ENCODE results near the gene AGMO.

The AGMO gene

DNA sequence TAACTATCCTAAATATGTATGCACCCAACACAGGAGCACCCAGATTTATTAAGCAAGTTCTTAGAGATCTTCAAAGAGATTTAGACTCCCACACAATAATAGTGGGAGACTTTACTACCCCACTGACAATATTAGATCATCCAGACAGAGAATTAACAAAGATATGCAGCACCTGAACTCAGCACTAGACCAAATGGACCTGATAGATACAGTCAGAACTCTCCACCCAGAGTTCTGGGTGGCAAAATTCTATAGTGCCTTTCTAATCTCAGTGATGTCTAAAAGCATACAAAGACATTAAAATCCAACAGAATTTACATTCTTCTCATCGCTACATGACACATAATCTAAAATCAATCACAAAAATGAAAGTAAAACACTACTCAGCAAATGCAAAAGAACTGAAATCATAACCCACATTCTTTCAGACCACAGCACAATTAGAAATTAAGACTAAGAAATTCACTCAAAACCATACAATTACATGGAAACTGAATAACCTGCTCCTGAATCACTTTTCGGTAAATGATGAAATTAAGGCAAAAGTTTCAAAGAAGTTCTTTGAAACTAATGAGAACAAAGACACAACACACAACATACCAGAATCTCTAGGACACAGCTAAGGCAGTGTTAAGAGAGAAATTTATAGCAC, 183.2 kb downstream of the AGMO start:
- Histone ChIP-seq H3K79me2 (ENCODE audit: insufficient read depth, low read depth) (no peaks in the 10 kb centered on the region), H3K9ac (no peak overlapping the region), H3K4me2 (no peak overlapping the region), H3K4me3 (IDR thresholded peaks at IDR 0.05; ENCODE audit: insufficient read depth, low read depth, low read length) (no peak overlapping the region), H3K36me3 (ENCODE audit: insufficient read depth) (no peaks in the 10 kb centered on the region), H3K4me1 (ENCODE audit: low read depth, poor library complexity, severe bottlenecking) (no peaks in the 10 kb centered on the region), H4K20me1 (ENCODE audit: insufficient read depth) (no peaks in the 10 kb centered on the region), H2AFZ (ENCODE audit: low read depth) (no peak overlapping the region), H3K27me3 (ENCODE audit: insufficient read depth, low read depth) (no peaks in the 10 kb centered on the region), H3K27ac (no peak overlapping the region)
- no peak for TF ChIP-seq CTCF (conservative IDR thresholded peaks at IDR 0.05; ENCODE audit: low read depth, low read length)

- Histone ChIP-seq H3K4me1 (ENCODE audit: low read depth, poor library complexity, severe bottlenecking) (no peaks in the 10 kb centered on the region), H2AFZ (ENCODE audit: low read depth) (no peak overlapping the region), H3K36me3 (ENCODE audit: insufficient read depth) (no peaks in the 10 kb centered on the region), H3K27me3 (ENCODE audit: insufficient read depth, low read depth) (no peaks in the 10 kb centered on the region), H3K4me3 (IDR thresholded peaks at IDR 0.05; ENCODE audit: insufficient read depth, low read depth, low read length) (no peak overlapping the region), H3K27ac (no peak overlapping the region), H3K9ac (no peak overlapping the region), H4K20me1 (ENCODE audit: insufficient read depth) (no peaks in the 10 kb centered on the region), H3K4me2 (no peak overlapping the region), H3K79me2 (ENCODE audit: insufficient read depth, low read depth) (no peaks in the 10 kb centered on the region)
- TF ChIP-seq CTCF (conservative IDR thresholded peaks at IDR 0.05; ENCODE audit: low read depth, low read length): no peak
These were observed 185.2 kb downstream of the AGMO start for GRCh38 chr7:15376600-15376999.

- no peak overlapping the region for H3K4me3 ChIP-seq (IDR thresholded peaks at IDR 0.05; ENCODE audit: insufficient read depth, low read depth, low read length)
These were observed 191.4 kb downstream of the AGMO start for GRCh38 chr7:15370441-15370840.

DNA sequence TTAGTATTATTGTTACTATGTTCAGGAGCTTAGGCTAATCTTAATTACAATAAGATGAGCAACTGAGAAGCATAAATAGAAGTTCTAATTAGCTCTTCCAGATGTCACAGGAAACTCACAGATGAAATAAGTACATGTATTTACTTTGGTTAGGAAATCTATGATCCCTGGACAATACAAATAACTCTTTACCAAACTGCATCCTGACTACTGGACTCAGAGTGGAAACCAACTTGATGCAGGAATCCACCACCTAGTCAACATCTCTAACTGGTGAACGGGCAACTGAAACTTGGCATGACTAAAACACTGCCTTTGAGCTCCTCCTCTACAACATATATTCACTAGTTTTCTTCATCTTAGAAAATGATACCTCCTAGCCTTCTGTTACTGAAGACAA, 193.2 kb downstream of the AGMO start:
- no peaks in the 10 kb centered on the region for H3K36me3 ChIP-seq (ENCODE audit: insufficient read depth)
- no peaks in the 10 kb centered on the region for H4K20me1 ChIP-seq (ENCODE audit: insufficient read depth)
- no peaks in the 10 kb centered on the region for H3K79me2 ChIP-seq (ENCODE audit: insufficient read depth, low read depth)
- no peak overlapping the region for H3K9ac ChIP-seq
- H3K27ac ChIP-seq: no peak overlapping the region
- no peak overlapping the region for H3K4me2 ChIP-seq
- H3K27me3 ChIP-seq (ENCODE audit: insufficient read depth, low read depth): no peaks in the 10 kb centered on the region
- TF ChIP-seq CTCF (conservative IDR thresholded peaks at IDR 0.05; ENCODE audit: low read depth, low read length): no peak
- no peak overlapping the region for H3K4me3 ChIP-seq (IDR thresholded peaks at IDR 0.05; ENCODE audit: insufficient read depth, low read depth, low read length)
- H2AFZ ChIP-seq (ENCODE audit: low read depth): no peak overlapping the region
- H3K4me1 ChIP-seq (ENCODE audit: low read depth, poor library complexity, severe bottlenecking): no peaks in the 10 kb centered on the region

More at GRCh38 chr7:15370441-15370840, 191.4 kb downstream of the AGMO start:
- H3K4me2 ChIP-seq: no peak overlapping the region
- H2AFZ ChIP-seq (ENCODE audit: low read depth): no peak overlapping the region
- no peak overlapping the region for H3K9ac ChIP-seq
- H4K20me1 ChIP-seq (ENCODE audit: insufficient read depth): no peaks in the 10 kb centered on the region
- H3K79me2 ChIP-seq (ENCODE audit: insufficient read depth, low read depth): no peaks in the 10 kb centered on the region
- H3K36me3 ChIP-seq (ENCODE audit: insufficient read depth): no peaks in the 10 kb centered on the region
- H3K27me3 ChIP-seq (ENCODE audit: insufficient read depth, low read depth): no peaks in the 10 kb centered on the region
- H3K4me1 ChIP-seq (ENCODE audit: low read depth, poor library complexity, severe bottlenecking): no peaks in the 10 kb centered on the region
- TF ChIP-seq CTCF (conservative IDR thresholded peaks at IDR 0.05; ENCODE audit: low read depth, low read length): no peak
- no peak overlapping the region for H3K27ac ChIP-seq
